Measurements from ENCODE around the gene KIRREL3.

The KIRREL3 gene

DNA sequence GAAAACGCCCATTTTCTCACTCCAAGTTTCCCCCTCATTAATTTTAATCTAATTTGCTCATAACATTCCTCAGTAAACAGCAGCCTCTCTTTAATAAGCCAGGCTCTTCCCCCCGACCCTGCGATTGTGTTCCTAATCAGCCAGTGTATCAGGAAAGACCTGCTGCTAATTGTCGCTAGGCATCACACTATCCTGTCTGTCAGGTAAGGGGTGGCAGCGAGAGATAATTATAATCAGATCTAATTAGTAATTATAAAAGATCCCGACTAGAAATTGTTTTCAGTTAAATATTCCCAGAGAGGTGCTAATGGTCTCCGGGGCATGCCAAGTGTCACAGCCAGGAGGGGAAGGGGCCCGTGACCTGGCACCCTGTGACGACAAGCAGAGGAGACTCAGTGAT is 502.3 kb downstream of the KIRREL3 start:
- DNase-seq, result no peak

DNA sequence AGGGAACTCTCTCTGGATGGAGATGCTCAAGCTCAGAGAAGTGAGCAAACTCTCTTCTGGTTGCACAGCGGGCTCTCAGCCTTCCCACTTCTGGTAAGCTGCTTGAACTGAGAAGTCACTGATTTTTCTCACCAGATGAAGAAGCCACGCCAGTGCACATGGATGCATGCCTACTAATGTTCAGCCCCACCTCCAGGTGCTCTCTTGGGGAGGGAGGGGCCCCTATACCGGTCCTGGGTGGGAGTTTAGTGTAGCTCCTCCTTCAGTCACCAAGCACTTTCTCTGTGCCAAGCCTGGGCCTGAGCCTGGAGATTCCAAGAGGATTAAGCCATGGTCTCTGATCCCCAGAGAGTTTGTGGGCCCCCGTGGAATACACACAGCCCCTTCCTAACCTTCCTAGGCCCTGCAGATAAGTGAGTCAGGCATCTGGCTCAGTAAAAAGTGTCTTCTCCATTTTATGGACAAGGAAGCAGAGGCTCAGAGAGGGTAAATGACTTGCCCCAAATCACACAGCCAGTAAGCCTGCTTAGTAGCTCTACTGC is 502.9 kb downstream of the KIRREL3 start:
- DNase-seq, result no peak

- DNase-seq, result no peak
Measured at GRCh38 chr11:126496576-126497337, 503.8 kb downstream of the KIRREL3 start.

DNA sequence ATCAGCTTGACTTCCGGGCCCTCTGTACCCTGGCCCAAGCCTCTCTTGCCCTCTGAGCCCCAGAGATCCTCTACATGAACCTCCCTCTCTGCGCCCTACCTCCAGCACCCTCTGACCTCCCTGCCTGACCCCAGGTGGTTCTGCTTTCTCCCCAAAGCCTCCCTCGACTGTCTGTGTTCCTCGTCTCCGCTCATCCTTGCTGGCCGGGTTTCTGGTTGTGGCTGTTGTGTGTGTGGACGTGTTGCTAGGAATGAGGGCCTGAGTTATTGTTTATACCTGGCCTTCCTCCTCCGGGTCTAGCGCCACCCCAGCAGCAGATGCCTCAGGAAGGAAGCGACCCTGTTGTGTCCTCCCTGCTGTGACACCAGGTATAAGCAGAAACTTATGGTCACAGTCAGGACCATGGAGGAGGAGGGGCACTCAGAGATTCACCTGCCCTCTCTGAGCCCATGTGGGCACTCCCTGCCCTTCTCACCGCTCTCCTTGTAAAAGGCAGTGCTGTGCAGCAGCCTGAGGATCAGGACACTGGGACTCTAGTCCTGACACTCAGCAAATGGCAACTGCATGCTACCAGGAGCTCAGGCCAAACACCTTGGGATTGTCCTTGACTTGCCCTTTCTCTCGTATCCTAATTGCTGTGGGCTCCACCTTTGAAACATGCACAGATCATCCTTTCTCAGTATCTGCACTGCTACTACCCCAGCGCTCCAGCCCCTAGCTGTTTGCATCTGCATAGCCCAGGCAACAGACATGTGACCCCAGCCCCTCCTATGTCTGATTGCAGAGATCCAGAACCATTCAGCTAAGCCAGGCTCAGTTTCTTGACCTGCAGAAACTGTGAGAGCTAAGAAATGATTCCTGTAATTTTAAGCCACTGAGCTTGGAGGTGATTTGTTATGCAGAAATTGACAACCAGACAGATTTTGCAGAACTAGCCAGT is 505.0 kb downstream of the KIRREL3 start:
- DNase-seq, result no peak

DNA sequence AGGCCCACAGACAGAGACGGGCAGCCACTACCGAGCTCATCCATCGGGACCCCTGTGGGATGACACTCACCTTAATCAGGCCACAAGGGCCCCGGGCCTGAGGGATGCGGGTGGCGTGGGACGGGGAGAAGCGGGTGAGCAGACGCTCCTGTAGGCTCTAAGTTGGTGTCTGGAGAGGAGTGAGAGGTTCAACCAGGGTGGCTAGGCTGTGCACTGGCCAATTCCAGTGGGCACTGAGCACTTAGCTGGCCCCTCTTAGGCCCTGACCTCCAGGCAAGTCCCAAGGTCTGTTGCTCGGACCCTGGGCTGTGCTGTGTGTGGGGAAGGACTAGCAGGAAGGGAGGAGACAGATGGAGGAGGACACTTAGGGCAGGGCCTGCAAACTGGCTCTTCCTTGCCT is 505.7 kb downstream of the KIRREL3 start:
- DNase-seq, result no peak

- no peak for DNase-seq
Measured at GRCh38 chr11:126492331-126493082, 508.1 kb downstream of the KIRREL3 start.

DNA sequence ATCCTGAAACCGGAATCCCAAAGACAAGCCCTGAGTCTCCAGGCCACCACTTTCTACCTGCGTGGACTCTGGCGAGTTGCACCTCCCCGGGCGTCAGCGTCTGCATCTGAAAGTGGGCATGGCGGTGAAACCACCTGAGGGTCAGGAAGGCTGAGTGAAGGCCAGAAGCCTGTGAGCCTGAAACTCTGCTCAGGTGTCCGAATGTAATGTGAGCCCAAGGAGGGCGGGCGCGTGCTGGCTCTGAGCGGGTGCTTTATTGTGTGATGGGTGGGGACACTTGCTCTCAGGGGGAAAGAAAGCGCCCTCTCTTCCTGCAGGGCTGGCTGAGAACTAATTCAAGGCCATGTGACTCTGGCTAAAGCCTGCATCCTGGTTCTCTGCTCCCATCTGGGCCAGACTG is 509.5 kb downstream of the KIRREL3 start:
- no peak for DNase-seq

GRCh38 chr11:126489836-126490660 is 510.5 kb downstream of the KIRREL3 start:
- DNase-seq, result no peak

GRCh38 chr11:126488591-126489370 is 511.8 kb downstream of the KIRREL3 start:
- DNase-seq, result no peak

GRCh38 chr11:126487711-126488110 is 512.9 kb downstream of the KIRREL3 start:
- peak in 1 of 2 donors; percentile 3 for DNase-seq

DNA sequence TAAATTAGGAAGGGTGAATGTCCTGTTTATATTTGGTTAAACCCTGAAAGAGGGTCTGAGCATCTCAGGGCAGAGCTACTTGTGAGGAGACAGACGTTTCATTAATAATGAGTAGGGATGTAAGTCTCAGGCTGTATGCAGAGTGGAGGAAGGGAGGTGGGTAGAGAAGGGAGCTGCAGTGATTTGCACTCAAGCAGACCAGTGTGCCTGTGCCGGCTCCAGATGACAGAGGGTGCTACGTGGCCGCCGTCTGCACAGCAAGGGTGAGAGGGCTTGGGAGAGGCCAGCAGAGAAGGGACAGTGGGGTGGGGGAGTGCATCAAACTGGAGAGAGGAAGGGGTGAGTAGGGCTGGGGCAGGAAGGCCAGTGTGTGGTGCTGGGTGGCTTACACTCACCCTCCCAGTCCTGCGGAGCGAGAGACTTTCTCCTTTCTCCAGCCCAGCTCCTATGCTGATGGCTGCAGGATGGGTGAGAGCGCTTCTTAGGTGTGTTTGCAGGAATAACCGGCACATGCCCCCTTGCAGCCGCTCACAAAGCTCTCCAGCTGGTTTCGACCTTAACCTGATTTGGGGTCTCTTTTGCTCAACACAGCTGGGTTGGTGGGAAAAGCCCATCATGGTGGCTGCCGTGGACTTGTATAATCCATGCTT is 514.5 kb downstream of the KIRREL3 start:
- DNase-seq, result no peak

GRCh38 chr11:126485021-126485792 is 515.4 kb downstream of the KIRREL3 start:
- no peak for DNase-seq

- no peak for DNase-seq
Measured at GRCh38 chr11:126484266-126484665, 516.3 kb downstream of the KIRREL3 start.

- no peak for DNase-seq
Measured at GRCh38 chr11:126483621-126484195, 516.9 kb downstream of the KIRREL3 start.

DNA sequence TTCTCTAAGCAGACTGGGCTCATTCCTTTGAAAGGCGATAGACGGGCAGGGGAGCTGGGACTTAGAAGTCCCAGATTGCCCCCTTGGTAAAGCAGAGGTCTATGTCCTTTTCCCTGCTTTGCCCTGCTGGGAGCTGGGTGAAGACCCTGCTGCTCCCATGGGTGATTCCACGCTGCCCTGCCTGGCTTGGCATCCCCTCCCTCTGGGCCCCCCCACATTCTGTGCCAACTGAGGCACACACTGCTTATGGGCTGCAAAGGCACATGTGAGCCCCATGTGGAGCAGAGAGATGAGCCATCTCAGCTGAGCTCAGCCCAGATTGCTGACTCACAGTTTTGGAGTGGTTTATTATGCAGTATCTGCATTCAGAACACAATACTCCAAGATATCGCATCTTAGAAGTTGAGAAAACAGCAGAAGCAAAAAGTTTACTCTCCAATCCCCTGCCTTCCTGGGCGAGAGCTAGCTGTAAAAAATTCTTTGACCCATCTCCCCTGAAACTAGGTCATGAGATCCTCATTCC is 517.9 kb downstream of the KIRREL3 start:
- no peak for DNase-seq

DNA sequence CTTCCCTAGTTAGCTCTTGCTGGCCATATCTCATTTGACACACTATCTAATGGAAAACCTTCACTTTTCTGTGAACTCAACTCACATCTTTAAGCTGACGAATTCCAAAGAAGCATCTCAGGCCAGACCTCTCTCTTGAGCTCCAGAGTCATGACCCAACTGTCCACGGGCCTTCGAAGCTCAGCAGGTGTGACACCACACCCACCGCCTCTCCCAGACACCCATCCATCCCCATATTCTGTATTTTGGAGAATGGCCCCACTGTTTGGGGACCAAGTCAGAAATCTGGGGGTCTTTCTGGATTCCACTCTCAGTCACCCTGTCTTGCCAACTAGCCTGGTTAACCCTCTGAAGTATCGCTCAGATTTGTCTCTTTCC is 519.3 kb downstream of the KIRREL3 start:
- DNase-seq, result no peak

- peak; percentile 81 to 86 for DNase-seq
Measured at GRCh38 chr11:126480410-126481302, 519.9 kb downstream of the KIRREL3 start.

GRCh38 chr11:126480015-126480409 is 520.6 kb downstream of the KIRREL3 start:
- no peak for DNase-seq
